ENCODE data around the gene PLXNA4.

PLXNA4 gene

DNA sequence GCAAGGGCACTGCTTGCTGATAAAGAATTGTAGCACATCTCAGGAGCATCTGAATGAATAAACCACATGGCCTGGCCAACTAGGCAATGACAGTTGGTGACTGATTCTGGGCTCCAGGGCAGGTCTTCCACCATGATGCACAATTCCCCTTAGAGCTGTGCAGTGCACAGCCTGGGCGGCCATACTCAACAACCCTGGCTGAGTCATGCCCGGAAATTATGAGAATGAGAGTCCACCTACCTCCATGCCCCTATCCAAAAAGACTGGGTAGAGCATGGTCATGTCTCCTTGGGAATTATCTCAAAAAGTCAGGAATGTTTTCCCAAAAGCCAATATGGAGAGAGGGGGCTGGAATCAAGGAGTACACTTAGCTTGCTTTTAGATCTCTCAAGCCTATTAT is 425.6 kb downstream of the PLXNA4 start:
- Histone ChIP-seq H3K4me1 (ENCODE audit: control insufficient read depth, insufficient read depth, low read length) (no peaks in the 10 kb centered on the region), H3K4me3 (ENCODE audit: low read depth, low read length) (no peak overlapping the region), H3K9me3 (ENCODE audit: control insufficient read depth, insufficient read depth, low read depth, low read length) (no peaks in the 10 kb centered on the region), H3K36me3 (ENCODE audit: control insufficient read depth in 2 of 2, insufficient read depth in 1 of 2, low read length in 2 of 2) (no peaks in the 10 kb centered on the region), H3K27ac (ENCODE audit: extremely low read depth, low read depth, low read length) (no peak overlapping the region)
- ChIA-PET POLR2A (no interaction called here), CTCF (no interaction called here)
- no peak for TF ChIP-seq ZNF677 (tag by site-specific recombination; IDR thresholded peaks at IDR 0.05)
- TF ChIP-seq, protein P1, sequence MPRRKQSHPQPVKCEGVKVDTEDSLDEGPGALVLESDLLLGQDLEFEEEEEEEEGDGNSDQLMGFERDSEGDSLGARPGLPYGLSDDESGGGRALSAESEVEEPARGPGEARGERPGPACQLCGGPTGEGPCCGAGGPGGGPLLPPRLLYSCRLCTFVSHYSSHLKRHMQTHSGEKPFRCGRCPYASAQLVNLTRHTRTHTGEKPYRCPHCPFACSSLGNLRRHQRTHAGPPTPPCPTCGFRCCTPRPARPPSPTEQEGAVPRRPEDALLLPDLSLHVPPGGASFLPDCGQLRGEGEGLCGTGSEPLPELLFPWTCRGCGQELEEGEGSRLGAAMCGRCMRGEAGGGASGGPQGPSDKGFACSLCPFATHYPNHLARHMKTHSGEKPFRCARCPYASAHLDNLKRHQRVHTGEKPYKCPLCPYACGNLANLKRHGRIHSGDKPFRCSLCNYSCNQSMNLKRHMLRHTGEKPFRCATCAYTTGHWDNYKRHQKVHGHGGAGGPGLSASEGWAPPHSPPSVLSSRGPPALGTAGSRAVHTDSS (tag by site-specific recombination; IDR thresholded peaks at IDR 0.05) = 0 out of 2 replicates have a peak, but pooled peaks have one; percentile 16

DNA sequence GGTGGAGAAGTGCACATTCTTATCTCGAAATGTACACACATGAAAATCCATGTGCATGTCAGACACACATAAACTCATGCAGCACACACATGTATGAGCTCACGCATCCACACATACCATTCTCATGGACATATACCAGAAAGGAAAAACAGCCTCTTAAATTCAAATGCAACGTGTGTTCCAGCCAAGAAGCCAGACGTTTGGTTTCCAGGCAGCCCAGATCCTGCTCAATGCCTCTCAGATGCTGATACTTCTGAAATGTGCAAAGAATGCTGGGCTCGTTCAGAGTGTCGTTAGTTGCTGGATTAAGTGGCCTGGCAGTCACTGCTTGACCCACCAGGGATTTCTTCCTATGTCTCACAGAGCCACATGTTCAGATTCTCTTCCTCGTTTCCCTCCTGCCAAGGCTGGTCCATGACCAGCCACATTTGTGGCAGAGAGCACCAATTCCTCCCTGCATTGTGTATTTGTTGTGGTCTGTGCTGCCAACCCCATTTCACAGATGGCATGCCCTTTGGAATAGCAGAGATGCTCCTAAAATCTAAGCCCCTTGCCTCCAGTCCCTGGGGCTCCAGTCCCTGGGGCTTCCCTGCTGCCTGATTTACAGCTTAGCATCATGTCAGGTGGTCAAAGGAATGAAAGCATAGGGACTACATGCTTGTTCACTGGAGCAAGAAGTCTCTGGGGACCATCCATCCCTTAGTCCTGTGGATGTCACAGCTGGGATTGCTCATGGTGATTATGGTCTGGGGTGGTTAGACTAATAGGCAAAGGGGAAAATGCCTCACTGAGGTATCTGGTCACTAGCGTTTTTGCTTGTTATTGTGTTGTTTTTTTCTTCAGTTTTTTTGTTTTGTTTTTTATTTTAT is 426.6 kb downstream of the PLXNA4 start:
- Histone ChIP-seq H3K4me1 (ENCODE audit: control insufficient read depth, insufficient read depth, low read length) (no peaks in the 10 kb centered on the region), H3K36me3 (ENCODE audit: control insufficient read depth in 2 of 2, insufficient read depth in 1 of 2, low read length in 2 of 2) (no peaks in the 10 kb centered on the region), H3K4me3 (ENCODE audit: low read depth, low read length) (no peak overlapping the region), H3K9me3 (ENCODE audit: control insufficient read depth, insufficient read depth, low read depth, low read length) (no peaks in the 10 kb centered on the region), H3K27ac (ENCODE audit: extremely low read depth, low read depth, low read length) (no peak overlapping the region)
- ChIA-PET CTCF (no interaction called here), POLR2A (no interaction called here)
- TF ChIP-seq SALL2 (tag by site-specific recombination; IDR thresholded peaks at IDR 0.05; ENCODE audit: borderline replicate concordance) = no peak
- TF ChIP-seq, protein P2, sequence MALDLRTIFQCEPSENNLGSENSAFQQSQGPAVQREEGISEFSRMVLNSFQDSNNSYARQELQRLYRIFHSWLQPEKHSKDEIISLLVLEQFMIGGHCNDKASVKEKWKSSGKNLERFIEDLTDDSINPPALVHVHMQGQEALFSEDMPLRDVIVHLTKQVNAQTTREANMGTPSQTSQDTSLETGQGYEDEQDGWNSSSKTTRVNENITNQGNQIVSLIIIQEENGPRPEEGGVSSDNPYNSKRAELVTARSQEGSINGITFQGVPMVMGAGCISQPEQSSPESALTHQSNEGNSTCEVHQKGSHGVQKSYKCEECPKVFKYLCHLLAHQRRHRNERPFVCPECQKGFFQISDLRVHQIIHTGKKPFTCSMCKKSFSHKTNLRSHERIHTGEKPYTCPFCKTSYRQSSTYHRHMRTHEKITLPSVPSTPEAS (tag by site-specific recombination; IDR thresholded peaks at IDR 0.05) = no peak
- TF ChIP-seq ZNF596 (tag by site-specific recombination; IDR thresholded peaks at IDR 0.05) = no peak
- no peak for TF ChIP-seq ZNF184 (tag by site-specific recombination; IDR thresholded peaks at IDR 0.05)
- no peak for TF ChIP-seq TCF7L2 (IDR thresholded peaks at IDR 0.05; ENCODE audit: borderline replicate concordance, low read depth, low read length)
- TF ChIP-seq ZNF658 (tag by site-specific recombination; IDR thresholded peaks at IDR 0.05) = no peak
- no peak for TF ChIP-seq ZNF555 (tag by site-specific recombination; conservative IDR thresholded peaks at IDR 0.05)
- no peak for TF ChIP-seq ZNF214 (tag by site-specific recombination; IDR thresholded peaks at IDR 0.05; ENCODE audit: borderline replicate concordance)
- no peak for TF ChIP-seq GLIS2 (tag by site-specific recombination; IDR thresholded peaks at IDR 0.05)
- TF ChIP-seq ZFP37 (tag by site-specific recombination; IDR thresholded peaks at IDR 0.05) = no peak

DNA sequence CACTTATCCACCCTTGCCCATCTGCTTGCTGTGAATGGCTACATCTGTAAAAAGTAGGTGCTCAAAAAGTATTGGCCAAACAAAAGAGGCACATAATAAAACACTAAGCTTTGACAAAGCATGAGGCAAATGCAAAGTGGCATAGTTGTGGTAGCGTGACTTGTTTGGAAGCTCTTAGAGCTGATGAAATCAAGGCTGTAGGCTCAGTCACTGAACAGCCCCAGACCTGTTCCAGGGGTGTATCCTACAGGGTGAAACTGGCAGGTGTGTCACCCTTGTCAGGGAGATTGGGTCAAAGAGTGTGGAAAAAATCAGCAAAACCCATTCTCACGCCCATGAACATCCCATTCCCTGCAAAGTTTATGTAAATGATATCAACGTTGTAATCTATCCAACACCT is 427.4 kb downstream of the PLXNA4 start:
- ChIA-PET CTCF (no interaction called here), POLR2A (no interaction called here)
- H3K4me1 ChIP-seq (ENCODE audit: control insufficient read depth, insufficient read depth, low read length) = no peaks in the 10 kb centered on the region
- H3K9me3 ChIP-seq (ENCODE audit: control insufficient read depth, insufficient read depth, low read depth, low read length) = no peaks in the 10 kb centered on the region
- no peak overlapping the region for H3K27ac ChIP-seq (ENCODE audit: extremely low read depth, low read depth, low read length)
- H3K4me3 ChIP-seq (ENCODE audit: low read depth, low read length) = no peak overlapping the region
- H3K36me3 ChIP-seq (ENCODE audit: control insufficient read depth in 2 of 2, insufficient read depth in 1 of 2, low read length in 2 of 2) = no peaks in the 10 kb centered on the region
- TF ChIP-seq ZNF514 (tag by site-specific recombination; IDR thresholded peaks at IDR 0.05) (no peak), ZNF174 (tag by site-specific recombination; IDR thresholded peaks at IDR 0.05) (no peak), ZNF549 (tag by site-specific recombination; IDR thresholded peaks at IDR 0.05) (no peak)

DNA sequence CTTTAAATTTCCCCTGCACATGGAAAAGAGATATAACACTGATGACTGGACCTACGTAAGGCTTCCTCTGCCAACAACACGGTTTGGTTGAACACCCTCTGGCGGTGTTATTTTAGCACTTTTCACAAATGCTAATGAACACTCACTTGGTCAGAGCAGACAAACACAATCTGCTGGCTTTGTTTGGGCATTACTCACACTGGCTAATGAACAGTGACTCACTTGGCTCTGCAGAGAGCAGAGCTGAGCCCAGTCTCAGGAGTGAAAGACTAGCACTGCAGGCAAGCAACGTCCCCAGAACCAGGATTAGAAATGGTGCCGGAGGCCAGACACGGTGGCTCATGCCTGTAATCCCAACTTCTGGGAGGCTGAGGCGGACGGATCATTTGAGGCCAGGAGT is 430.8 kb downstream of the PLXNA4 start:
- POLR2A ChIA-PET = interaction anchor here (0.6 kb wide), 1 partner anchor 441 kb away, joined by 4 read pairs; no protein-coding TSS in a partner anchor
- Histone ChIP-seq H3K4me3 (ENCODE audit: low read depth, low read length) (no peak overlapping the region), H3K4me1 (ENCODE audit: control insufficient read depth, insufficient read depth, low read length) (0 out of 2 replicates have a peak, but pooled peaks cover 2% of the 10 kb centered on the region), H3K27ac (ENCODE audit: extremely low read depth, low read depth, low read length) (no peak overlapping the region), H3K36me3 (ENCODE audit: control insufficient read depth in 2 of 2, insufficient read depth in 1 of 2, low read length in 2 of 2) (no peaks in the 10 kb centered on the region), H3K9me3 (ENCODE audit: control insufficient read depth, insufficient read depth, low read depth, low read length) (no peaks in the 10 kb centered on the region)
- CTCF ChIA-PET = no interaction called here
- TF ChIP-seq ZBTB17 (tag by site-specific recombination; IDR thresholded peaks at IDR 0.05) (no peak), ZNF660 (tag by site-specific recombination; IDR thresholded peaks at IDR 0.05) (0 out of 2 replicates have a peak, but pooled peaks have one; percentile 27)

Measured in HEK293 (cell line).